HepG2 (cell line): ENCODE data around the gene KRT79. TPM values are rescaled to one million over a fixed set of nuclear protein-coding genes. Genes with fewer than 3 reads are reported as not detected.
A peak's percentile ranks its signal among the peaks of the same experiment; 100 is the strongest.

ENCODE experiments used
- CEBPB ChIP-seq: IDR thresholded peaks from 2 replicates; pipeline ENCODE4 v1.6.1; 2011; ENCODE audit warnings: low read depth, low read length, improper control_type of control experiment, borderline replicate concordance
- EEA1 ChIP-seq: sonication (generic); formaldehyde crosslinking; IDR thresholded peaks from 2 replicates; pipeline ENCODE4 v1.5.1; 2020; ENCODE audit warnings: mild to moderate bottlenecking, missing genetic modification reagents, borderline replicate concordance
- FLYWCH1 ChIP-seq: sonication (generic); formaldehyde crosslinking; IDR thresholded peaks from 2 replicates; pipeline ENCODE4 v1.8.1; 2023; ENCODE audit warnings: mild to moderate bottlenecking, missing genetic modification reagents
- HCFC1 ChIP-seq: fragments of 150-350 bp; IDR thresholded peaks from 2 replicates; pipeline ENCODE4 v1.6.1; 2014; ENCODE audit warnings: low read depth, low read length
- HMG20B ChIP-seq: conservative IDR thresholded peaks from 2 replicates; pipeline ENCODE4 v1.6.1; 2016; ENCODE audit warnings: missing genetic modification reagents, missing compliant biosample characterization
- HOXA3 ChIP-seq: sonication (generic); formaldehyde crosslinking; IDR thresholded peaks from 2 replicates; pipeline ENCODE4 v1.5.0; 2020; ENCODE audit warnings: missing genetic modification reagents
- IKZF5 ChIP-seq: IDR thresholded peaks from 2 replicates; pipeline ENCODE4 v1.6.1; 2018; ENCODE audit warnings: missing genetic modification reagents, mild to moderate bottlenecking, missing compliant biosample characterization
- ISX ChIP-seq: sonication (generic); formaldehyde crosslinking; conservative IDR thresholded peaks from 2 replicates; pipeline ENCODE4 v1.5.0; 2020; ENCODE audit warnings: missing genetic modification reagents
- JUNB ChIP-seq: sonication (generic); formaldehyde crosslinking; IDR thresholded peaks from 2 replicates; pipeline ENCODE4 v1.8.0; 2022; ENCODE audit warnings: missing genetic modification reagents, mild to moderate bottlenecking, borderline replicate concordance
- KDM5A ChIP-seq: fragments of 200-600 bp; sonication (generic); IDR thresholded peaks from 2 replicates; pipeline ENCODE4 v1.7.0; 2018; ENCODE audit warnings: antibody characterized with exemption, mild to moderate bottlenecking, low read length, borderline replicate concordance
- MEIS1 ChIP-seq: sonication (generic); formaldehyde crosslinking; IDR thresholded peaks from 2 replicates; pipeline ENCODE4 v1.9.0; 2021; ENCODE audit warnings: mild to moderate bottlenecking, missing genetic modification reagents, moderate library complexity, borderline replicate concordance
- NFKB2 ChIP-seq: sonication (generic); formaldehyde crosslinking; IDR thresholded peaks from 2 replicates; pipeline ENCODE4 v1.4.0; 2020; ENCODE audit warnings: missing genetic modification reagents, borderline replicate concordance
- PAXIP1 ChIP-seq: sonication (generic); formaldehyde crosslinking; conservative IDR thresholded peaks from 2 replicates; pipeline ENCODE4 v1.4.0; 2020; ENCODE audit warnings: mild to moderate bottlenecking, missing genetic modification reagents, moderate library complexity
- RARG ChIP-seq: sonication (generic); formaldehyde crosslinking; IDR thresholded peaks from 2 replicates; pipeline ENCODE4 v1.4.0; 2020; ENCODE audit warnings: low read depth, mild to moderate bottlenecking, missing genetic modification reagents
- SATB2 ChIP-seq: sonication (generic); formaldehyde crosslinking; IDR thresholded peaks from 2 replicates; pipeline ENCODE4 v1.5.0; 2020; ENCODE audit warnings: missing genetic modification reagents
- SNAPC5 ChIP-seq: sonication (generic); formaldehyde crosslinking; IDR thresholded peaks from 2 replicates; pipeline ENCODE4 v1.8.1; 2023; ENCODE audit warnings: mild to moderate bottlenecking, missing genetic modification reagents, borderline replicate concordance
- ZBTB46 ChIP-seq: sonication (generic); formaldehyde crosslinking; IDR thresholded peaks from 2 replicates; pipeline ENCODE4 v1.4.0; 2020; ENCODE audit warnings: mild to moderate bottlenecking, missing genetic modification reagents, borderline replicate concordance
- ZNF251 ChIP-seq: sonication (generic); formaldehyde crosslinking; IDR thresholded peaks from 2 replicates; pipeline ENCODE4 v1.9.0; 2021; ENCODE audit warnings: mild to moderate bottlenecking, missing genetic modification reagents
- ZNF766 ChIP-seq: sonication (generic); formaldehyde crosslinking; IDR thresholded peaks from 2 replicates; pipeline ENCODE4 v1.5.0; 2020; ENCODE audit warnings: missing genetic modification reagents, borderline replicate concordance
- ZSCAN25 ChIP-seq: sonication (generic); formaldehyde crosslinking; IDR thresholded peaks from 2 replicates; pipeline ENCODE4 v1.8.0; 2022; ENCODE audit warnings: mild to moderate bottlenecking, missing genetic modification reagents
- polyA plus RNA-seq, 8 experiments: library from polyadenylated mRNA; depleted of rRNA in 3 of 8; stranded (reverse) in 7 of 8; unstranded in 1 of 8; fragments of >200 nt; fragmentation: Illumina TruSeq in 4 of 8; extraction: Trizol in 4 of 8; gene quantifications; 2 replicates each; pipeline versions ENCODE4 v1.2.1 to v1.2.3, GENCODE V29; 2011 to 2016; ENCODE audit warnings: low read depth in 4 of 8, missing spikeins in 1 of 8, mixed read lengths in 1 of 8; ENCODE audit not compliant: insufficient read depth in 1 of 8
- total RNA-seq, 5 experiments: library from RNA; depleted of rRNA; stranded (reverse); fragments of >200 nt; fragmentation: Illumina TruSeq; extraction: Trizol; gene quantifications; 2 replicates each; pipeline ENCODE4 v1.2.3, GENCODE V29; 2016; ENCODE audit warnings: low read depth in 1 of 5

Gene KRT79
- total and polyA plus RNA-seq, 2 of the 13 experiments (the other 11 are each of a cell fraction or from before 2014, with no cell fraction given): 0.09 TPM; not detected in 1

GRCh38 chr12:52879394-52880351 lies 45.6 kb upstream of the KRT79 start (continued):
- TF ChIP-seq EEA1 (CRISPR knock-in tag) (no peak), NFKB2 (CRISPR knock-in tag) (peak; percentile 39; the same call in 1 of the 2 replicates), ZNF251 (CRISPR knock-in tag) (no peak), CEBPB (no peak), MEIS1 (CRISPR knock-in tag) (no peak), FLYWCH1 (no peak), ZNF766 (CRISPR knock-in tag) (no peak), JUNB (no peak), ZBTB46 (CRISPR knock-in tag) (no peak), PAXIP1 (CRISPR knock-in tag) (no peak; the same call in 1 of the 2 replicates), SATB2 (no peak), RARG (CRISPR knock-in tag) (no peak), SNAPC5 (no peak), HCFC1 (no peak), ISX (CRISPR knock-in tag) (no peak), IKZF5 (CRISPR knock-in tag) (no peak), HMG20B (CRISPR knock-in tag) (no peak), HOXA3 (peak; percentile 56; the same call in 1 of the 2 replicates), ZSCAN25 (CRISPR knock-in tag) (no peak), KDM5A (no peak)
